ENCODE results near the gene GAS6. TPM values are rescaled to one million over a fixed set of nuclear protein-coding genes. Genes with fewer than 3 reads are reported as not detected.

GAS6 gene
- total and polyA plus RNA-seq, 2 donors (not counting 3 experiments of a cell fraction or from before 2014, with no cell fraction given) = 69.2 to 109 TPM

- dilution Hi-C loops (cut with MboI; ENCODE audit: extremely low pct_ligation_motif_present, low sequenced_read_pairs) = no loop called here
- Histone ChIP-seq H3K4me3 (replicated peaks in 1 of 3; ENCODE audit: insufficient read depth in 1 of 3, low read depth in 1 of 3, low read length in 3 of 3) (no peak overlapping the region), H3K27me3 (ENCODE audit: control insufficient read depth in 2 of 2, insufficient read depth in 2 of 2, low read length in 2 of 2) (no peaks in the 10 kb centered on the region), H3K36me3 (ENCODE audit: control insufficient read depth in 2 of 2, extremely low read depth in 1 of 2, insufficient read depth in 2 of 2, low read length in 2 of 2) (peaks cover 0 to 4% of the 10 kb centered on the region in 2 experiments), H3K27ac (ENCODE audit: insufficient read depth, low read depth, low read length) (no peak overlapping the region), H3K9ac (replicated peaks; ENCODE audit: extremely low read depth, insufficient read depth, low read length) (no peak overlapping the region), H3K4me1 (ENCODE audit: control insufficient read depth, extremely low read depth, insufficient read depth, low read length) (peaks cover 3% of the 10 kb centered on the region), H3K9me3 (replicated peaks; ENCODE audit: control insufficient read depth, insufficient read depth, low read length) (peaks cover 5% of the 10 kb centered on the region), H3K9me1 (replicated peaks; ENCODE audit: control insufficient read depth, extremely low read depth, insufficient read depth, low read length) (no peaks in the 10 kb centered on the region), H3K79me2 (ENCODE audit: control insufficient read depth, insufficient read depth, low read length) (no peaks in the 10 kb centered on the region), H3K4me2 (ENCODE audit: insufficient read depth, low read length) (no peak overlapping the region), H2AFZ (ENCODE audit: low read depth, low read length) (no peak overlapping the region), H4K20me1 (replicated peaks; ENCODE audit: control insufficient read depth, extremely low read depth, insufficient read depth, low read length) (no peaks in the 10 kb centered on the region)
- FAIRE-seq (no peak), DNase-seq (ENCODE audit: low read depth, low spot score) (no peak)
- intact Hi-C loops (cut with micrococcal nuclease) = no loop called here
- POLR2A ChIA-PET = no interaction called here
- TF ChIP-seq GATA2 (IDR thresholded peaks at IDR 0.05; ENCODE audit: insufficient read depth, insufficient read length, low read depth, low read length) (no peak), MYC (IDR thresholded peaks at IDR 0.05; ENCODE audit: low read depth, low read length) (no peak), EZH2 (IDR thresholded peaks at IDR 0.05; ENCODE audit: borderline replicate concordance, low read depth, low read length, severe bottlenecking) (no peak)
- CTCF ChIA-PET = no interaction called here
- no TSS peak for BruUV-seq (replicated peaks)
Observed at GRCh38 chr13:113806526-113806925, 57.4 kb downstream of the GAS6 start.

- intact Hi-C loops (cut with micrococcal nuclease) = no loop called here
- ChIA-PET CTCF (no interaction called here), POLR2A (no interaction called here)
- Histone ChIP-seq H3K9me3 (replicated peaks; ENCODE audit: control insufficient read depth, insufficient read depth, low read length) (peaks cover 5% of the 10 kb centered on the region), H2AFZ (ENCODE audit: low read depth, low read length) (no peak overlapping the region), H3K4me2 (ENCODE audit: insufficient read depth, low read length) (no peak overlapping the region), H4K20me1 (replicated peaks; ENCODE audit: control insufficient read depth, extremely low read depth, insufficient read depth, low read length) (no peaks in the 10 kb centered on the region), H3K27ac (ENCODE audit: insufficient read depth, low read depth, low read length) (no peak overlapping the region), H3K36me3 (ENCODE audit: control insufficient read depth in 2 of 2, extremely low read depth in 1 of 2, insufficient read depth in 2 of 2, low read length in 2 of 2) (peaks cover 0 to 4% of the 10 kb centered on the region in 2 experiments), H3K4me3 (replicated peaks in 1 of 3; ENCODE audit: insufficient read depth in 1 of 3, low read depth in 1 of 3, low read length in 3 of 3) (no peak overlapping the region), H3K79me2 (ENCODE audit: control insufficient read depth, insufficient read depth, low read length) (no peaks in the 10 kb centered on the region), H3K9me1 (replicated peaks; ENCODE audit: control insufficient read depth, extremely low read depth, insufficient read depth, low read length) (no peaks in the 10 kb centered on the region), H3K4me1 (ENCODE audit: control insufficient read depth, extremely low read depth, insufficient read depth, low read length) (peaks cover 3% of the 10 kb centered on the region), H3K27me3 (ENCODE audit: control insufficient read depth in 2 of 2, insufficient read depth in 2 of 2, low read length in 2 of 2) (no peaks in the 10 kb centered on the region), H3K9ac (replicated peaks; ENCODE audit: extremely low read depth, insufficient read depth, low read length) (no peak overlapping the region)
- dilution Hi-C loops (cut with MboI; ENCODE audit: extremely low pct_ligation_motif_present, low sequenced_read_pairs) = no loop called here
- TF ChIP-seq MAX (IDR thresholded peaks at IDR 0.05; ENCODE audit: insufficient read depth, insufficient read length) = no peak
- no peak for TF ChIP-seq JUN (IDR thresholded peaks at IDR 0.05; ENCODE audit: borderline replicate concordance, insufficient read depth, insufficient read length, low read depth)
- no peak for TF ChIP-seq EZH2 (IDR thresholded peaks at IDR 0.05; ENCODE audit: borderline replicate concordance, low read depth, low read length, severe bottlenecking)
- FAIRE-seq = no peak
- DNase-seq (ENCODE audit: low read depth, low spot score) = no peak
- BruUV-seq (replicated peaks) = no TSS peak
Observed at GRCh38 chr13:113806104-113806471, 57.8 kb downstream of the GAS6 start.

Measured in endothelial cell of umbilical vein (primary cell).